ENCODE data around the gene SPINK9. TPM values are rescaled to one million over a fixed set of nuclear protein-coding genes. Genes with fewer than 3 reads are reported as not detected.

The SPINK9 gene
- total and polyA plus RNA-seq, 2 of the 4 experiments (the other 2 are of a cell fraction), result not detected

DNA sequence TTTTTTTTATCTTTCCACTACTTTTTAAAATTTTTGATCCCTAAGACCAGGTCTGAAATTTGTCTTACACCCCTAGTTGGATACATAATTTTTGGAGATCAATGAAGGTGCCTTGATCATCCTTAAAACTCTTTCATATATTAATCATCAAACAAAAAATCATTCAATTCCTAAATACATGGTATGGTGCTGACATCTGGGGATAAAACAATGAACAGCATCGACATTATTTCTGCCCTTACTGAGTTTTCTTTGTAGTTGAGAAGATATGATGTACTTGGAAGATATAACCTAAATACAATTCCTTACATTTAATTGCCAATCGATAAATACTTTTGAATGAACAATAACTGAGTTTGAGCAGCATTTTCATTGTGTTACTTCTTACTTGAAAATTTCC is 18.3 kb downstream of the SPINK9 start:
- Histone ChIP-seq H3K18ac (ENCODE audit: low read depth, low read length) (no peak overlapping the region), H2BK15ac (ENCODE audit: low read depth, low read length) (no peak overlapping the region), H3K9me1 (ENCODE audit: insufficient read depth, low read length) (no peaks in the 10 kb centered on the region), H3K9ac (ENCODE audit: low read depth, low read length) (no peak overlapping the region), H3K79me1 (ENCODE audit: low read depth in 1 of 2, low read length in 2 of 2) (no peaks in the 10 kb centered on the region), H2BK20ac (ENCODE audit: low read depth, low read length) (no peak overlapping the region), H3K14ac (replicated peaks; ENCODE audit: low read depth, low read length) (no peak overlapping the region), H3K56ac (ENCODE audit: extremely low read depth, insufficient read depth, low read length) (no peak overlapping the region), H3K4ac (ENCODE audit: low read depth, low read length) (no peak overlapping the region), H4K5ac (ENCODE audit: low read depth, low read length) (no peak overlapping the region), H4K20me1 (ENCODE audit: insufficient read depth, low read length) (no peaks in the 10 kb centered on the region), H2AK9ac (replicated peaks; ENCODE audit: low read depth, low read length, poor library complexity) (no peak overlapping the region), H4K91ac (ENCODE audit: insufficient read depth, low read depth, low read length) (no peak overlapping the region), H2AFZ (replicated peaks; ENCODE audit: low read length, poor library complexity) (no peak overlapping the region), H3K23ac (ENCODE audit: low read depth, low read length) (no peak overlapping the region), H3K36me3 (ENCODE audit: control insufficient read depth, insufficient read depth, low read length) (no peaks in the 10 kb centered on the region), H3K4me1 (ENCODE audit: control insufficient read depth, insufficient read depth, low read length) (no peaks in the 10 kb centered on the region), H3K27me3 (ENCODE audit: control insufficient read depth, insufficient read depth, low read length) (no peaks in the 10 kb centered on the region), H3K9me3 (ENCODE audit: control insufficient read depth, insufficient read depth, low read length) (no peaks in the 10 kb centered on the region), H4K8ac (ENCODE audit: low read depth in 2 of 2, low read length in 2 of 2) (no peak overlapping the region), H3K27ac (ENCODE audit: insufficient read depth, low read length) (no peak overlapping the region), H3K4me3 (ENCODE audit: insufficient read depth, low read depth, low read length) (no peak overlapping the region), H2BK120ac (ENCODE audit: low read depth, low read length) (no peak overlapping the region), H2AK5ac (ENCODE audit: low read depth, low read length) (no peak overlapping the region), H2BK5ac (ENCODE audit: low read depth, low read length, poor library complexity, severe bottlenecking) (no peak overlapping the region), H3K4me2 (ENCODE audit: low read depth, low read length) (no peak overlapping the region)
- no TSS peak for BruUV-seq (replicated peaks)
- dilution Hi-C loops (cut with HindIII; ENCODE audit: low sequenced_read_pairs, unreplicated experiment), result no loop called here
- ATAC-seq (ENCODE audit: low read depth) (no peak), DNase-seq (no peak)
- TF ChIP-seq MAFK (IDR thresholded peaks at IDR 0.05; ENCODE audit: low read depth, low read length) (no peak), POLR2A (IDR thresholded peaks at IDR 0.05; ENCODE audit: low read depth, low read length) (no peak), FOS (IDR thresholded peaks at IDR 0.05; ENCODE audit: low read depth, low read length) (no peak), CEBPB (IDR thresholded peaks at IDR 0.05; ENCODE audit: low read depth, low read length) (no peak), NFE2L2 (IDR thresholded peaks at IDR 0.05; ENCODE audit: low read depth, low read length) (no peak), RAD21 (IDR thresholded peaks at IDR 0.05; ENCODE audit: low read length) (no peak), CHD1 (IDR thresholded peaks at IDR 0.05; ENCODE audit: low read depth, low read length) (no peak), BHLHE40 (IDR thresholded peaks at IDR 0.05; ENCODE audit: low read depth, low read length) (no peak)
- TF ChIP-seq, protein P1, sequence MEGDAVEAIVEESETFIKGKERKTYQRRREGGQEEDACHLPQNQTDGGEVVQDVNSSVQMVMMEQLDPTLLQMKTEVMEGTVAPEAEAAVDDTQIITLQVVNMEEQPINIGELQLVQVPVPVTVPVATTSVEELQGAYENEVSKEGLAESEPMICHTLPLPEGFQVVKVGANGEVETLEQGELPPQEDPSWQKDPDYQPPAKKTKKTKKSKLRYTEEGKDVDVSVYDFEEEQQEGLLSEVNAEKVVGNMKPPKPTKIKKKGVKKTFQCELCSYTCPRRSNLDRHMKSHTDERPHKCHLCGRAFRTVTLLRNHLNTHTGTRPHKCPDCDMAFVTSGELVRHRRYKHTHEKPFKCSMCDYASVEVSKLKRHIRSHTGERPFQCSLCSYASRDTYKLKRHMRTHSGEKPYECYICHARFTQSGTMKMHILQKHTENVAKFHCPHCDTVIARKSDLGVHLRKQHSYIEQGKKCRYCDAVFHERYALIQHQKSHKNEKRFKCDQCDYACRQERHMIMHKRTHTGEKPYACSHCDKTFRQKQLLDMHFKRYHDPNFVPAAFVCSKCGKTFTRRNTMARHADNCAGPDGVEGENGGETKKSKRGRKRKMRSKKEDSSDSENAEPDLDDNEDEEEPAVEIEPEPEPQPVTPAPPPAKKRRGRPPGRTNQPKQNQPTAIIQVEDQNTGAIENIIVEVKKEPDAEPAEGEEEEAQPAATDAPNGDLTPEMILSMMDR (conservative IDR thresholded peaks at IDR 0.05; ENCODE audit: low read depth, low read length), result no peak
- TF ChIP-seq, protein P2, sequence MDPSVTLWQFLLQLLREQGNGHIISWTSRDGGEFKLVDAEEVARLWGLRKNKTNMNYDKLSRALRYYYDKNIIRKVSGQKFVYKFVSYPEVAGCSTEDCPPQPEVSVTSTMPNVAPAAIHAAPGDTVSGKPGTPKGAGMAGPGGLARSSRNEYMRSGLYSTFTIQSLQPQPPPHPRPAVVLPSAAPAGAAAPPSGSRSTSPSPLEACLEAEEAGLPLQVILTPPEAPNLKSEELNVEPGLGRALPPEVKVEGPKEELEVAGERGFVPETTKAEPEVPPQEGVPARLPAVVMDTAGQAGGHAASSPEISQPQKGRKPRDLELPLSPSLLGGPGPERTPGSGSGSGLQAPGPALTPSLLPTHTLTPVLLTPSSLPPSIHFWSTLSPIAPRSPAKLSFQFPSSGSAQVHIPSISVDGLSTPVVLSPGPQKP (IDR thresholded peaks at IDR 0.05; ENCODE audit: borderline replicate concordance, low read depth, low read length), result no peak
- intact Hi-C loops (cut with micrococcal nuclease), result no loop called here
- WGBS, 2 experiments (ENCODE audit: extremely low coverage in 2 of 2, insufficient read length in 1 of 2), result no CpG with 5 or more reads among the region's 2 CpGs
- CTCF ChIA-PET, result no interaction called here
- in situ Hi-C loops (cut with MboI; ENCODE audit: low sequenced_read_pairs), result no loop called here
- POLR2A ChIA-PET (ENCODE audit: unreplicated experiment), result no interaction called here
